DOHH2 (cell line): Measurements from ENCODE around the gene DYNC1I1.

Experiments
- EZH2phosphoT487 ChIP-seq: fragments of 200-600 bp; sonication (generic); IDR thresholded peaks from 2 replicates; pipeline ENCODE4 v1.6.1; 2017; ENCODE audit warnings: borderline replicate concordance, mild to moderate bottlenecking, antibody characterized with exemption, low read length, moderate library complexity, mixed read lengths
- TF ChIP-seq, protein P1 (sequence below): fragments of 200-600 bp; sonication (generic); IDR thresholded peaks from one replicate; pipeline ENCODE4 v1.5.1; 2014; ENCODE audit warnings: antibody characterized with exemption, mild to moderate bottlenecking, low read depth, low read length; ENCODE audit not compliant: poor library complexity, severe bottlenecking

DNA sequence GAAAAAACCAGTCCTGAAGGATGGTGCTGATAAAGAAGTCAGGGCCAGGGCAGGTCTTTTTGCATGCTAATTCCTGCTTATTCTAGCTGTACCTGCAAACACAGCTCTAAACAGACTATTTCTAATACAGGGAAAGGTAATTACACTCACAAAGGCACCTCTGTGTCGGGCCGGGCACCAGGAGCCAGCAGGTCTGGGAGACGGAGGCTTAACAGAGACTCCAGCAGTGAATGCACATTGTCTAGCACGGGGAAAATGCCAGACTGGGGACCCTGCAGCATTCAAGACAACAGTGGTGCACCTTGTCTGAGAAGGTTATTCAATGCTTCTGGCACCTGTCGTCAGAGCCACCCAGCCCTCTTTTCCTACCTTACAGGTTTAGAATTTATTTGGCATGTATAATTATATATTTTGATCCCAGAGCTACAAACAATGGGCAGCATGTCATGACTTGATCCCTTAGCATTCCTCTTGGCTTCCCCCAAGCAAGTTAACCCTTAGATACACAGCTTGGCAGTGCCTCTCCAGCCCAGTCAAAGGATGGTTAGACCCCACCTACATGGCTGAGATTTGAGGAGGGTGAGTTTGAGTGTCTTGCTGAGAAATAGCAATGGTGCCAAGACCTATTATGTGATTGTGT is 364.4 kb downstream of the DYNC1I1 start:
- TF ChIP-seq, protein P1, sequence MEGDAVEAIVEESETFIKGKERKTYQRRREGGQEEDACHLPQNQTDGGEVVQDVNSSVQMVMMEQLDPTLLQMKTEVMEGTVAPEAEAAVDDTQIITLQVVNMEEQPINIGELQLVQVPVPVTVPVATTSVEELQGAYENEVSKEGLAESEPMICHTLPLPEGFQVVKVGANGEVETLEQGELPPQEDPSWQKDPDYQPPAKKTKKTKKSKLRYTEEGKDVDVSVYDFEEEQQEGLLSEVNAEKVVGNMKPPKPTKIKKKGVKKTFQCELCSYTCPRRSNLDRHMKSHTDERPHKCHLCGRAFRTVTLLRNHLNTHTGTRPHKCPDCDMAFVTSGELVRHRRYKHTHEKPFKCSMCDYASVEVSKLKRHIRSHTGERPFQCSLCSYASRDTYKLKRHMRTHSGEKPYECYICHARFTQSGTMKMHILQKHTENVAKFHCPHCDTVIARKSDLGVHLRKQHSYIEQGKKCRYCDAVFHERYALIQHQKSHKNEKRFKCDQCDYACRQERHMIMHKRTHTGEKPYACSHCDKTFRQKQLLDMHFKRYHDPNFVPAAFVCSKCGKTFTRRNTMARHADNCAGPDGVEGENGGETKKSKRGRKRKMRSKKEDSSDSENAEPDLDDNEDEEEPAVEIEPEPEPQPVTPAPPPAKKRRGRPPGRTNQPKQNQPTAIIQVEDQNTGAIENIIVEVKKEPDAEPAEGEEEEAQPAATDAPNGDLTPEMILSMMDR, result no peak
- no peak for TF ChIP-seq EZH2phosphoT487
